ENCODE measurements around the gene MBOAT2.
"Not testable (repeated sequence)": the region's sequence is repeated elsewhere in the genome, so short reads cannot be mapped to it uniquely, and the experiment has no call there.

The MBOAT2 gene

DNA sequence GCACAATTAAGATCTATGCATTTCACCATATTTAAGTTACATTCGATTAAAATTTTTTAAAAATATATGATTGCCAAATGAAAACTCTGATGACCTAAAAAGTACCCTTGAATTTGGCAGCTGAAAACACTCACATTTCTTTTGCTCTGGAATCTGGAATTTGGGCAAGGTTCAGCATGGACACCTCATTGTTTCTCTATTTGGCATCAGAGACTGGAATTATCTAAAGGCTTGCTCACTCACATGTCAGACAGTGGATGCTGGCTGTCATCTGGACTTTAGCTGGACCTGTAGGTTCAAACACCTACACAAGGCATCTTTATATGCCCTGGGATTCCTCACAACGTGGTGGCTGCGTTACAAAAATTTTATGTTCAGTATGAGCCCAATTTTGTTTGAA lies 16.1 kb downstream of the MBOAT2 start:
- no peak for DNase-seq

- DNase-seq = no peak
Observed at GRCh38 chr2:8986327-8986976, 17.0 kb downstream of the MBOAT2 start.

DNA sequence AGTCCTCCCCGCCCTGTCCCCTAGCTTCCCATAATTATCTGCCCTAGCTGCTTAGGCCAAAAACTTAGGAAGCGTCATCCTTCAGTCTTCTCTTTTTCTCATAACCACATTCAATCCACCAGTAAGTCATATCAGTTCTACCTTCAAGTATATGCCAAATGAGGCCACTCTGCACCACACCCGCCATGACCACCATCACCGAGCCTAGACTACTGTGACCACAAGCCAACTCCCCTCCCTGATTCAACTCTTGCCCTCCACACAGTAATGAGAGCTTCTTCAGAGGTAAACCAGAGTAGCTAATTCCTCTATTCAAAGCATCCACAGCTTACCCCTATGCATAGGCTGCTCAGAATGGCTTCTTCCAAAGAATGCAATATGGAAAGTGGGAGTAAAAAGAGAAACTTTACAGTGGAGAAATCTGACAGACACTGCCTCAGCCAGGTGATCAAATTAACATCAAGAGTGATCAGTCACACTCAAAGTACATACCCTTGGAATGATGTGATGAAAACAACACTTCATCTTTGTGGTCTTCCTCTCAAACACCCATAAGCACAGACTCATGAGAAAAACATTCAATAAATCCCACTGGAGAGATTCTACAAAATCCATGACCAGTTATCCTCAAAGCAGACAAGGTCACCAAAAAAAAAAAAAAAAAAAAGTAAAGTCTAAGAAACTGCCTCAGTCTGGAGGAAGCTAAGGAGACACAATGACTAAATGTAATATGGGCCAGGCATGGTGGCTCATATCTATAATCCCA lies 17.7 kb downstream of the MBOAT2 start:
- no peak for DNase-seq

DNA sequence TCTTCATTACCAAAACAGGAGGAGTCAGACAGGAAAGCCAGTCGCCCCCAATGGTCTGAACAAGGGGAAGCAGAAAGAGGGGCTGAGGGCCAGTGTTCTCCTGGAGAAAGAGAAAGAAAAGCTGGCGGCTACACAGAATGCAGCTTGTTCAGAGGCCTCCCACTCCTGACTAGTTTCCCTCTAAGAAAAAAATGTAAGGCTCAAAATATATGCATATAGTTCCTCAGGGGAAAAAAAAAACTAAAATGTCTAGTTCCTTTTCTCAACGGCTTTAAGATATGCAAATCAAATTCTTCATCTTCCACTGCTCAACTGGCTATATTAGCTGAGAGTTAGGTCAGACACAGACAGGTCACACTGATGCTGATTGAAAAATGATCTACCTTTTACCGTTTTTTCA lies 18.6 kb downstream of the MBOAT2 start:
- DNase-seq = no peak

DNA sequence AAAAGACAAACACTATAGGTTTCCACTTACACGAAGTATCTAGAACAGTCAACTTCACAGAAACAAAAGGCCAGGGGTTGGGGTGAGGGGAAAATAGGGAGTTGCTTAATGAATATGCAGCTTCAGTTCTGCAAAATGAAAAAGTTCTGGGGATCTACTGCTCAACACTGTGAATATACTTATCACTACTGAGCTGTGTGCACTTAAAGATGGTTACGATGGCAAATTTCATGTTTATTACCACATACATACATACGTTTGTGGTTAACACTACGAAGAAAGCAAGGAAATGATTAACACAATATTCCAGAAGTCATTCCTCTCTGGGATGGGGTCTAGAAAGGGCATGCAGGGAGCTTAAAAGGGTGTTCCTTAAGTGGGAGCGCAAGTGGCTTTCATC lies 19.3 kb downstream of the MBOAT2 start:
- DNase-seq = no peak

DNA sequence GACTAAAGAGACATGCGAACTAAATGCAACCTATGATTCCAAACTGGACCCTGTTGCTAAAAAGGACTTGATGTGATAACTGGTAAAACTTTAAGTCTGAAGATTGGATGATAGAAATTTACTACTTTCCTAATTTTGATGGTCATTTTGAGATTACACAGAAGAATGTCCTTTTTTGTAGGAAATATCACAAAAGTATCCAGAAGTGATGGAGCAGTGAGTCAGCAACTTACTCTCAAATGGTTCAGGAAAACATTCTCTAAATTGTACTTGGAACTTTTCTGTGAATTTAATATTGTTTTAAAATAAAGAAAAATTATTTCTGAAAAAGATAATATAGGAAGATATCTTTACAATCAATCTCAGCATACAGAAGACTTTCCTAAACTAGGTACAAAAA lies 19.9 kb downstream of the MBOAT2 start:
- DNase-seq = no peak

GRCh38 chr2:8981876-8982275 lies 21.6 kb downstream of the MBOAT2 start:
- no peak for DNase-seq

GRCh38 chr2:8980096-8980495 lies 23.4 kb downstream of the MBOAT2 start:
- DNase-seq = no peak

DNA sequence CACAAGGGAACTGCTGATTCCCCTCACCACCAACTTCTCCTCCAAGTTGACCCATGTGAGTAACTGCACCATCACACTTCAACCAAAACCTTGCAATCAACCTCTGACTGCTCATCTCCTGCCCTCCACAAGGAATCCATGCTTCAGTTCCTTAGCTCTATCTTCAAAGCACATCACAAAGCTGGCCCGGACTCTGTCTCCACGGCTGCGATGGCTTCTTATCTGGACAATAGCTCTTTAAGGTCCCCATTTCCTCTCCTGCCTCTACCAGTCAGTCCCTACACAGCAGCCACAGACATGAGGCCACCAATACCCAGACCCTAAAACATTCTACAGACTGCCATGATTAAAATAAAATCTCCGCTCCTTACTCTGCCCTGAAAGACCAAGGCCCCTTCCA lies 25.7 kb downstream of the MBOAT2 start:
- no peak for DNase-seq

GRCh38 chr2:8976442-8977259 lies 26.8 kb downstream of the MBOAT2 start:
- DNase-seq = no peak

DNA sequence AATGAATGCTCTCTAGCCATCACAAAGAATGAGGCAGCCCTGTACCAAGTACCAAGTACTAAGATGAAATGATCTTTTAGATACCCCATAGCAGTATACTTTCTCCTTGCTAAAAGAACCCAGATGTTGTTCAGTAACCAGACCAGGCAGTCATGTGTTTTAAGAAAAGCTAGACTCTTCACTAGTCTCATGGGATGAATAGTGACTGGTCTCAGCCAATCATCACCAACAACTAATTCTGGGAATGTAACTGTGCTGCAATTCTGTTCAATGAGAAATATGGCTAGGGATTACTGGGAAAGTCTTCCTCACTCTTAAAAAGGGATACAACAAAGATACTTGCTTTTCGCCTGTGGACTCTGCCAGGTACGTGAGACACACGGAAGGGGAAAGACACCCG lies 29.5 kb downstream of the MBOAT2 start:
- DNase-seq = no peak

- not testable (repeated sequence) for DNase-seq
Observed at GRCh38 chr2:8973017-8973416, 30.5 kb downstream of the MBOAT2 start.

- DNase-seq = not testable (repeated sequence)
Observed at GRCh38 chr2:8972535-8972934, 30.9 kb downstream of the MBOAT2 start.

DNA sequence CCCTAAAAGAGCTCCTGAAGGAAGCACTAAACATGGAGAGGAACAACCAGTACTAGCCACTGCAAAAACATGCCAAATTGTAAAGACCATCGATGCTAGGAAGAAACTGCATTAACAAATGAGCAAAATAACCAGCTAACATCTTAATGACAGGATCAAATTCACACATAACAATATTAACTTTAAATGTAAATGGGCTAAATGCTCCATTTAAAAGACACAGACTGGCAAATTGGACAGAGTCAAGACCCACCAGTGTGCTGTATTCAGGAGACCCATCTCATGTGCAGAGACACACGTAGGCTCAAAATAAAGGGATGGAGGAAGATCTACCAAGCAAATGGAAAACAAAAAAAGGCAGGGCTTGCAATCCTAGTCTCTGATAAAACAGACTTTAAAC lies 34.1 kb downstream of the MBOAT2 start:
- not testable (repeated sequence) for DNase-seq

DNA sequence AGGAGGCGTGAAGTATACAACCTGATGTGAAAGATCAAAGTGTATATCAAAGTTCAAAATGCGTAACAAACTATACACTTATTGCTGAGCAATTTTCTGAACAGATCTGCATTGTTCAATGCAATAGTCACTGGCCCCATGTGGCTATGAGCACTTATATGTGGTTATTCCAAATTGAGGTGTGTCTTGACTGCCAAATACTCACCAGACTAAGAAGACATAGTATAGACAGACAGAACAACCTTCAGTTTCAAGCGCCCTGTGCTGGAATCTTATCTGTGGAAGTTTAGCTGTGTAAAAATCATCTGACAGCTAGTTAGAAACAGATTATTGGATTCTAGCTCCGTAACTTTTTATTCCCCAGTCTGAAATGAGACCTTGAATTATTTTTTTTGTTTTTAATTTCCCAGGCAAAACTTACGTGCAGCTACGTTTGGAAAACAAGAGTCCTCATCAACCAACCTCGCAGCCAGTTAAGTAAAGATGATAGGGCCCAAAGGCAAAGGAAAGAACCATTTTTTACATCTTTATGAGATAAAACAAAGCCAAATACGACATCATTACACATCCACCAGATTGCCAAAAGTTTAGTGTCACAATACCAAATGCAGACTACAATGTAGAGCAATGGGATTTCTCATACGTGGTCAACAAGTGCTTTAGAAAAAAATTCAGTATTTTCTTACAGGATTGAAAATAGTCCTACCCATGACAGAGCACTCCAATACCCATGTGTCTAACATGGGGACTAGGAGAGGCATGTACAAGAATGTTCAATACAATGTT lies 37.2 kb downstream of the MBOAT2 start:
- no peak for DNase-seq

GRCh38 chr2:8965216-8965969 lies 38.1 kb downstream of the MBOAT2 start:
- DNase-seq = no peak

GRCh38 chr2:8962890-8963289 lies 40.6 kb downstream of the MBOAT2 start:
- DNase-seq = no peak

GRCh38 chr2:8957628-8958027 lies 45.9 kb downstream of the MBOAT2 start:
- DNase-seq = no peak

DNA sequence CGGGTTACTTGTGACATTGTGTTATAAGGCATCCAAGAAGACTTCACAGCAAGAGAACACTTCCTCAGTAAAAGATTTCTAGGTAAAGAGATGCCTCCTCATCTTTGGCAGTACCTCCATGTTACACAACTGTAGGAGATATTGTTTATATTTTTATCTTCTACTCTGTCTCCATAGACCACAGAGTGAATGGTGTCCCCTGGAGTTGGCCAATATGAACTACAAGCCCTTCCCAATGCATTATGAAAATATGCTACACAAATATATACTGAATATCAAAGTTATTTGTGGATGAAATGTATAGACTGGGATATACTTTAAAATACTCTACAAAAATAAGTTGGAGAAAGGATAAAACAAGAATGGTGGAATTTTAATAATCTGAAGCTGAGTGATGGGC lies 46.7 kb downstream of the MBOAT2 start:
- DNase-seq = no peak

- DNase-seq = no peak
Observed at GRCh38 chr2:8954990-8955389, 48.5 kb downstream of the MBOAT2 start.

- DNase-seq = no peak
Observed at GRCh38 chr2:8953525-8953924, 50.0 kb downstream of the MBOAT2 start.

- no peak for DNase-seq
Observed at GRCh38 chr2:8939486-8940114, 63.9 kb downstream of the MBOAT2 start.
